ENCODE results near the gene AFF3.

- TF ChIP-seq FOXA1 (IDR thresholded peaks at IDR 0.05) (no peak), CTBP1 (IDR thresholded peaks at IDR 0.05; ENCODE audit: borderline replicate concordance) (no peak), FOXK2 (IDR thresholded peaks at IDR 0.05) (no peak), FOXM1 (IDR thresholded peaks at IDR 0.05; ENCODE audit: borderline replicate concordance) (no peak), TARDBP (IDR thresholded peaks at IDR 0.05) (no peak)
Measured at GRCh38 chr2:99727199-99727598, 415.2 kb downstream of the AFF3 start.

All from HEK293T (cell line).